DMS153 treated with DMSO at 0.1 percent for 48 hours (cell line): Measurements from ENCODE around the gene PRDM5.

Source experiments
- DNase-seq: peaks from one replicate; lab custom pipeline; 2025; ENCODE audit not compliant: unreplicated experiment; lab: John Stamatoyannopoulos, UW

Gene PRDM5

DNA sequence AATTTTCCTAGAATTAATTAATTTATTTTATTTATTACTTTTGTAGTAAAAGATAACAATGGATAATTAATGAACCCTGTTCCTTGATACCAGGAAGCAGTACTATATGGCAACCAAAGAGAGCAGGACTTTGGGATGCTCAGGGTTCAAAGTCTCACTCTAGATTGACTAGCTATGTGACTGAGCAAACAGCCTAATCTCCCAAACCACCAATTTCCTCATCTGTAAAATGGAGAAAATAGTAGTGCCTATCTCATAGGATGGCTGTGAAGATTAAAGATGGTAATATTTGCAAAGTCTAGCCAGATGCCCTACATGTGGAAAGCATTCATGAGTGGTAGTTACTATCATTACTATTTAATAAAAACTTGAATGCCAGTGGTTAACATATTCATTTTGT, 97.6 kb downstream of the PRDM5 start:
- DNase-seq = no peak

GRCh38 chr4:120821977-120822376, 100.5 kb downstream of the PRDM5 start:
- DNase-seq = no peak

GRCh38 chr4:120821029-120821428, 101.5 kb downstream of the PRDM5 start:
- no peak for DNase-seq

DNA sequence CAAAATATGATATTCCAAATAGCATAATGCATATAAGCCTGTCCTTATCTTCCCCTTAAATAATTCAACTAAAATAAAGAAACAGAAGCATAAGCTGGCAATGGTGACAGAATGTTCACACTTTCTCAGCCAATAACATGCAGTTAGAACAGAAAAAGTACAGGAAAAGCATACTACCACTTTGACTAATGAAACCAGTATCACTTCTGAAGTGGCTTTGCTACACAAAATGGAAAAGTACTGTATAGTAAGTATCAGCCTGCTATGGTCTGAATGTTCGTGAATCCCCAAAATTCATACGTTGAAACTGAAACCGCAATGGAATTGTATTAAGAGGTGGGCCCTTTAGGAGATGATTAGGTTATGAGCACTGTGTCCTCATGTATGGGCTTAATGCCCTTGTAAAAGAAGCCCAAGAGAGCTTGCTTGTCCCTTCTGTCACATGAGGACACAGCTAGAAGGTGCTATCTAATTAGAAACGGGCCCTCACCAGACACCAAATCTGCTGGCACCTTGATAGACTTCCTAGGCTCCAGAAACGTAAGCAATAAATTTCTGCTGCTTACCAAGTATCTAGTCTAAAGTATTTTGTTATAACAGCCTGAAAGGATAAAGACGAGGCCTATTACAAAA, 102.6 kb downstream of the PRDM5 start:
- DNase-seq = no peak

DNA sequence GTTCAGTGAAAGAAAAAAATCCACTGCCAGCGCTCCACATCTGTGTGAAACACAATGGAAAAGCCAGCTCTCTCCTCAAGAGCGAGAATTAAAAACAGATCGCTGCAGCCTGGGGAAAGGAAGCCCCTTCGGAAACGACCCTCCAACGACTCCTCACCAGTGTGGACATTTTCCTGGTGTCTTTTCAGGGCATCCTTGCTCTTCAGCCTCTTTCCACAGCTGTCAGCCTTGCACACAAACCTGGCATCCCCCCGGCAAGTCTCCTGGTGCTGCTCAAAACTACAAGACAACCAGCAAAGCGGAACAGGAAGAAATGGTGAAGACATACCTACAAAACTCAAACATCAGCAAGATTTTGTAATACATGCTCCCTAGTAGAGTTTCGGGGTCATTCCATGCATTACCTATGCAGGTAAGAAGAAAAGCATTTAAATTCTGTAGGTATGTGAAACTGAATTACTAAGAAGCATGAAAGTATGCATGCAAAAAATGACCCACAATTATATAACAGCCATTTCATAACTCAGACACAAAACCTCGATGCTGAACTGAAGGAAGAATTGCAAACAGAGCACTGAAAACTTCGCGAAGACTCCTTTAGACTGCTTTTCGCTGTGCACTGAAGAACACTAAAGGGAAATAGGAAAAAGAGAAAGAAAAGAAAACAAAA, 106.1 kb downstream of the PRDM5 start:
- no peak for DNase-seq

GRCh38 chr4:120815361-120815760, 107.2 kb downstream of the PRDM5 start:
- DNase-seq = no peak

GRCh38 chr4:120814886-120815285, 107.6 kb downstream of the PRDM5 start:
- no peak for DNase-seq

DNA sequence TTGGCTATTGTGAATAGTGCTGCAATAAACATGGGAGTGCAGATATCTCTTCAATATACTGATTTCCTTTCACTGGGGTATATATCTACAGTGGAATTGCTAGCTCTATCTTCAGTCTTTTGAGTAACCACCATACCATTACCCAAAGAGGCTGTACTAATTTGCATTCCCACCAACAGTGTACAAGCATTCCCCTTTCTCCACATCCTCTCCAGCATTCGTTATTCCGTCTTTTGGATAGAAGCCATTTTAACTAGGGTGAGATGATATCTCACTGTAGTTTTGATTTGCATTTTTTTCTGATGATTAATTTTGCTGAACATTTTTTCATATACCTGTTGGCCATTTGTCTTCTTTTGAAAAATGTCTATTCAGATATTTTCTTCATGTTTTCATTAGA, 110.3 kb downstream of the PRDM5 start:
- no peak for DNase-seq

DNA sequence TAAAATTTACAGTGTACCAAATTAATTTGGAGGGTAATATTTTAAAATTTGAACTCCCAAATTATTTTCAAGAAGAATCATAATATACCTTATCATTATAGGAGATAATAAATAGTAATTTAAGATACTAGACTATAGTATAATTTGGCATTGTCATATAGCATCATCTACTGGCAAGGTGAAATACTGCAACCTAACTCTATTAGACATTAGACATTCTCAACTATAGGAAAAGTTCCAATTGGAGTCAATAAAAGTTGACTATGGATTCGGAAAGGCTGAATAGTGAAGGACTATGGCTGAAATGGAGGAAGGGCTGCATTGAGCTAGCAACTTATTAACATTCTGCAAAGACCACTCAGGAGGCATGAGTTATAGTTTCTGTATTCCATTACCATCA, 113.0 kb downstream of the PRDM5 start:
- DNase-seq = no peak

DNA sequence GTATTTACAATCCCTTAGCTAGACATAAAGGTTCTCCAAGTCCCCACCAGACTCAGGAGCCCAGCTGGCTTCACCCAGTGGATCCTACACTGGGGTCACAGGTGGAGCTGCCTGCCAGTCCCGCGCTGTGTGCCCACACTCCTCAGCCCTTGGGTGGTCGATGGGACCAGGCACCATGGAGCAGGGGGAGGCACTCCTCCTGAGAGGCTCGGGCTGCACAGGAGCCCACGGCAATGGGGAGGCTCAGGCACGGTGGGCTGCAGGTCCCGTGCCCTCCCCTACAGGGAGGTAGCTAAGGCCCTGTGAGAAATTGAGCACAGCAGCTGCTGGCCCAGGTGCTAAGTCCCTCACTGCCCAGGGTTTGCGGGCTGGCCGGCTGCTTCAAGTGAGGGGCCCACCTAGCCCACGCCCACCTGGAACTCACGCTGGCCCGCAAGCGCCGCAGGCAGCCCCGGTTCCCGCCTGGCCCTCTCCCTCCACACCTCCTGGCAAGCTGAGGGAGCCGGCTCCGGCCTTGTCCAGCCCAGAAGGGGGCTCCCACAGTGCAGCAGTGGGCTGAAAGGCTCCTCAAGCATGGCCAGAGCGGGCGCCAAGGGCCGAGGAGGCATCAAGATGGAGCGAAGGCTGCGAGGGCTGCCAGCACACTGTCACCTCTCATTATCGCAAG, 113.9 kb downstream of the PRDM5 start:
- no peak for DNase-seq

- DNase-seq = no peak
Observed at GRCh38 chr4:120801137-120801758, 121.3 kb downstream of the PRDM5 start.

- DNase-seq = no peak
Observed at GRCh38 chr4:120798570-120798969, 124.0 kb downstream of the PRDM5 start.

- no peak for DNase-seq
Observed at GRCh38 chr4:120796271-120796670, 126.3 kb downstream of the PRDM5 start.

DNA sequence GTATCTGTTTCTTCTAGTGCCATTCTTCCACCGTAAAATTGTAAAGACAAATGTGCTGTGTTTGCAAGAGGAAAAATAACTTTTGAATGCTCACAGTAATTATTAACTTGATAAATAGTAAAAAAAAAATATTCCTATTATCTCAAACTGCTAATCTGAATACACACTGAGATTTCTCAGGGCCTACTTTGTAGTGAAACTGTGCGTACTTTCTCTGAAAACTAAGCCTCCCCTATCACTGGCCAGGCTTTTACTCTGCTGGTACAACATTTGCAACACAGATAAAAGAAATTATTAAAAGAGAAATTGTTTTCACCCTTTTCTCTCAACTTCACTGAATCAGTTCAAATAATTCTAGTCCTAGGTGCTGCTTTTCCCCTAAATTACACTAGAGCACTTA, 137.3 kb downstream of the PRDM5 start:
- no peak for DNase-seq

- DNase-seq = no peak
Observed at GRCh38 chr4:120777459-120777858, 145.1 kb downstream of the PRDM5 start.

DNA sequence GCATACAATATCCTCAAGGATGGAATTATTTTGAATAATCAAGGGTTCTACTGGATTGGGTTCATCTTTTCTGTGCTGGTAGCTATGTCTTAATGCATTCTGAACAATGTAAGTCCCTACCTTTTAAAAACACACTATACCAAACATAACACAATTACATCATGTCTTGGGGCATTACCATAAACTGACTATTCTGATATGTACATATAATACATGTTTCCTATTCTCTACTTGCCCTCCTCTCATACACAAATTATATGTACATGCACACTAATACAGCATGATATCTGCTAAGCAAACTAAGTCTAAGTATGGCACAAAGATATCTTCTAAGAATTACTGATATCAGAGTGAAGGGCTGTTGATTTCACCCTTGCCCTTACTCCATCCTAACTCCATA, 147.1 kb downstream of the PRDM5 start:
- no peak for DNase-seq

GRCh38 chr4:120773641-120774040, 148.9 kb downstream of the PRDM5 start:
- DNase-seq = no peak

- DNase-seq = no peak
Observed at GRCh38 chr4:120771907-120772306, 150.6 kb downstream of the PRDM5 start.

GRCh38 chr4:120770897-120771296, 151.6 kb downstream of the PRDM5 start:
- DNase-seq = no peak

DNA sequence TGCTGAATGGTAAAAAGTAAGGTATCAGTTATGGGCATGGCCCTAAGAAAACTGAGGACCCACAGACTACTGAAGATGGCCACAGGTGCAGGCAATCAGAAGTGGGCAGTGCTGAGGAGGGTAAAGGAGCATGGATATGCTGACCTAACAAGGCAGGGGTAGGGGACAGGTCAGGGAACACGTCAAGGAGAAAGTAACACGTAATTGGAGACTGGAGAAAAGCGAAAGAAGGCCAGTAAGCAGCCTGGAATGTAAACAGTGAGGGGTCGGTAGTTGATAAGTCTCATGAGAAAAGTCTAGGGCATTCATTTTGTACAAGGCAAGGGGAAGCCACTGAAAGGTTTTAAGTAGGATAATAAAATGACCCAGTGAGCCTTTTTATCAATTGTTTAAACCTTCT, 153.3 kb downstream of the PRDM5 start:
- DNase-seq = no peak

GRCh38 chr4:120765260-120765680, 157.3 kb downstream of the PRDM5 start:
- DNase-seq = no peak

- no peak for DNase-seq
Observed at GRCh38 chr4:120763650-120764049, 158.9 kb downstream of the PRDM5 start.
